Heart left ventricle (tissue), 13 donors: ENCODE results near the gene MRPL45.

ENCODE experiments used
- CTCF ChIP-seq, 12 donors: fragments of 200-600 bp; sonication (generic) in 4 of 12; IDR thresholded peaks; one replicate each; pipeline versions ENCODE4 v1.5.0 to v1.8.0; 2018 to 2022; ENCODE audit warnings: antibody characterized with exemption in 12 of 12, mild to moderate bottlenecking in 5 of 12
- POLR2A ChIP-seq, 2 donors: fragments of 450-650 bp; IDR thresholded peaks; one replicate each; pipeline ENCODE4 v1.6.1; 2017; ENCODE audit warnings: antibody characterized with exemption in 2 of 2, mild to moderate bottlenecking in 2 of 2, moderate library complexity in 2 of 2
- donor health status: ischemic (EF 13 %, LVEDD 7.1; RV severe dilation, severe dysfunction).
- donor health status: DM: no; HTN: yes; CAD: no.
- donor health status: DM: no; HTN: no; CAD: no.
- donor health status: ischemic (EF 25% LVEDD 6.9; RV normal size, moderate dysfunction).
- donor health status: ischemic (EF 25% LVEDD 5.7; RV mildly dilated, moderate dysfunction).
- donor health status: ischemic (EF 35%, LVEDD 5.7; RV mildly dilated, moderate dysfunction).
- donor health status: nonischemic (EF 11% LVEDD 7.7; RV severe dilation, severe dysfunction).
- donor health status: DM: yes; HTN: yes; CAD: no.
- donor health status: PGD.
- donor health status: ischemic (EF 29% LVEDD 5.4; RV normal size, mild dysfunction).
- donor health status: nonischemic (EF 23%, LVEDD 6.1; RV moderate dilation, normal function).

DNA sequence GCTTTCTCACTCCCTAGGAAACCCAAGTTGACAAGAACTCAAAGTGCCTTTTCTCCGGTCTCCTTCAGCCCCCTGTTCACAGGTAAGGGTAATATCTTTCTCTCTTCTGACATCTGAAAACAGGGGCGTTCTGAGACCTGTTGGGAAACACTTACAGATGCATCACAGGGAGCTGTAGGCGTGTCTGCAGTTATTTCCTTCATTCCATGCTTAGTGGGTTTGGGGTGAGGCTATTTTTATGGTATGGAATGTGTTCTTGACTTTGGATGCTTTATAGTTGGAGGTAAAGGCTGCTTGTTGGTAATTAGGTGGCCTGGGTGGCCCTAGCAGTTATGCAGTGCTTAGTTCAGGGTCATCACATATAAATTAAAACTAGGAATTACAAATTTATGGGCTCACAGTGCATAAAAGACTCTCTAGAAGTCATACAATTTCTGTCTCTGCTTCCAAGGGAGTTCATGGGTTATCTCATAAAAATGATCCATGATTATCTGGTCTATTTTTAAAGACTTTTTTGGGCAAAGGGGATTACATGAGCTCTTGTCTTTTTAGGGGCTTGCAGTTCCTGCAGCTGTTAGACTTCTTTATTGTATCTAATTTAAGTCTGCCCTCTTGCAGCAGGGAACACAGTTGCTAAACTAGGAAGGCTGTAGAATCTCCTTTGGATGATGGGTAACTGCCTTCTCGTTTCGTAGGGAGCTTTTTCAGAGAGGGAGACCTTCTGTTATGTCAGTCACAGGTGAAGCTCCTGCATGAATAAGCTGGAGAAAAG lies 64.9 kb downstream of the MRPL45 start:
- TF ChIP-seq CTCF (IDR thresholded peaks at IDR 0.05) (no peak), POLR2A (IDR thresholded peaks at IDR 0.05) (no peak)
